Chondrocyte (in vitro differentiated cells): Measurements from ENCODE around the gene MOCS1. TPM values are rescaled to one million over a fixed set of nuclear protein-coding genes. Genes with fewer than 3 reads are reported as not detected.

Experiments used
- DNase-seq: peaks from one replicate; pipeline ENCODE4 v3.0.0; 2021; ENCODE audit warnings: mixed read lengths, low spot score
- H3K27ac Mint-ChIP-seq: one replicate; pipeline ENCODE4 v1.8.0; 2021; ENCODE audit warnings: mild to moderate bottlenecking, moderate library complexity, mixed read lengths; ENCODE audit not compliant: unreplicated experiment
- H3K27me3 Mint-ChIP-seq: 2 replicates; pipeline ENCODE4 v1.8.0; 2021; ENCODE audit warnings: low read depth, mixed read lengths
- H3K36me3 Mint-ChIP-seq: 2 replicates; pipeline ENCODE4 v1.8.0; 2021; ENCODE audit warnings: low read depth, mixed read lengths
- H3K4me1 Mint-ChIP-seq: 2 replicates; pipeline ENCODE4 v1.8.0; 2021; ENCODE audit warnings: low read depth, mild to moderate bottlenecking, mixed read lengths
- H3K4me3 Mint-ChIP-seq: one replicate; pipeline ENCODE4 v1.8.0; 2021; ENCODE audit warnings: mild to moderate bottlenecking, moderate library complexity, mixed read lengths; ENCODE audit not compliant: unreplicated experiment
- H3K9me3 Mint-ChIP-seq: 2 replicates; pipeline ENCODE4 v1.8.0; 2021; ENCODE audit warnings: low read depth, mixed read lengths
- CTCF ChIP-seq: fragments of 200-600 bp; sonication (generic); IDR thresholded peaks from 2 replicates; pipeline ENCODE4 v1.5.0; 2021; ENCODE audit warnings: antibody characterized with exemption, mild to moderate bottlenecking, moderate library complexity
- total RNA-seq: library from RNA; stranded (reverse); gene quantifications from 3 replicates; pipeline ENCODE4 v1.2.1, GENCODE V29; 2021

Gene MOCS1
- total RNA-seq, 1 donor from 2014 or later = 35.2 TPM

- Mint-ChIP-seq H3K9me3 (no peaks in the 10 kb centered on the region), H3K4me1 (peaks cover 4% of the 10 kb centered on the region), H3K27me3 (no peaks in the 10 kb centered on the region), H3K27ac (peak overlapping the region; percentile 71), H3K36me3 (peaks cover 51% of the 10 kb centered on the region), H3K4me3 (no peak overlapping the region)
- TF ChIP-seq CTCF = no peak
- DNase-seq = no peak
These were observed 32.1 kb downstream of the MOCS1 start for GRCh38 chr6:39902136-39902535.

- Mint-ChIP-seq H3K9me3 (no peaks in the 10 kb centered on the region), H3K36me3 (peaks cover 54% of the 10 kb centered on the region), H3K4me1 (peaks cover 4% of the 10 kb centered on the region), H3K27me3 (no peaks in the 10 kb centered on the region), H3K27ac (peak overlapping the region; percentile 59), H3K4me3 (no peak overlapping the region)
- TF ChIP-seq CTCF = no peak
- no peak for DNase-seq
These were observed 32.6 kb downstream of the MOCS1 start for GRCh38 chr6:39901670-39902069.

- H3K27ac Mint-ChIP-seq = peak overlapping the region; percentile 59
- no peak for TF ChIP-seq CTCF
- no peaks in the 10 kb centered on the region for H3K27me3 Mint-ChIP-seq
- H3K9me3 Mint-ChIP-seq = no peaks in the 10 kb centered on the region
- H3K36me3 Mint-ChIP-seq = peaks cover 55% of the 10 kb centered on the region
- no peak for DNase-seq
- no peak overlapping the region for H3K4me3 Mint-ChIP-seq
- peaks cover 4% of the 10 kb centered on the region for H3K4me1 Mint-ChIP-seq
These were observed 33.1 kb downstream of the MOCS1 start for GRCh38 chr6:39901116-39901655.

GRCh38 chr6:39899554-39900295, 34.5 kb downstream of the MOCS1 start:
- H3K4me3 Mint-ChIP-seq = no peak overlapping the region
- DNase-seq = no peak
- H3K27ac Mint-ChIP-seq = peak overlapping the region; percentile 57
- peaks cover 4% of the 10 kb centered on the region for H3K4me1 Mint-ChIP-seq
- no peaks in the 10 kb centered on the region for H3K9me3 Mint-ChIP-seq
- H3K36me3 Mint-ChIP-seq = peaks cover 48% of the 10 kb centered on the region
- no peaks in the 10 kb centered on the region for H3K27me3 Mint-ChIP-seq
- TF ChIP-seq CTCF = no peak

- no peak for DNase-seq
- Mint-ChIP-seq H3K27me3 (no peaks in the 10 kb centered on the region), H3K27ac (no peak overlapping the region), H3K4me1 (peaks cover 4% of the 10 kb centered on the region), H3K4me3 (no peak overlapping the region), H3K36me3 (peaks cover 45% of the 10 kb centered on the region), H3K9me3 (no peaks in the 10 kb centered on the region)
- TF ChIP-seq CTCF = no peak
These were observed 35.6 kb downstream of the MOCS1 start for GRCh38 chr6:39898625-39899024.
